ENCODE results near the gene CLDN6.
A peak's percentile ranks its signal among the peaks of the same experiment; 100 is the strongest.

The CLDN6 gene

DNA sequence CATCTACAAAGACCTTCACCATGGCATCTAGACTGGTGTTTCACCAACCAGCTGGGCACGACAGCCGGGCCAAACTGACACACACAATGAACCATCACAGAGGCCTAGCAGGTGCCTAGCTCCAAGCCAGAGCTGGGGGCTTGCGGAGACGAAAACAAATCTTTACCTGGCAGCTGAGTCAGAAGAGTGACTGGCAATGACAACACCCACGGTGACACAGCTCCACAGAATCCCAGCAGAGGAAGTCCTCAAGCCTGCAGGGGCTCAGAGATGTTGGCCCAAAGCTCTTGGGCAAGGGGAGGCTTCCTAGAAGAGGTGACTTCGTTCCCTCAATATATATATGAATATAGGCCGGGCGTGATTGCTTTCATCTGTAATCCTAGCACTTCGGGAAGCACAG lies 33.5 kb upstream of the CLDN6 start:
- no peak for DNase-seq

DNA sequence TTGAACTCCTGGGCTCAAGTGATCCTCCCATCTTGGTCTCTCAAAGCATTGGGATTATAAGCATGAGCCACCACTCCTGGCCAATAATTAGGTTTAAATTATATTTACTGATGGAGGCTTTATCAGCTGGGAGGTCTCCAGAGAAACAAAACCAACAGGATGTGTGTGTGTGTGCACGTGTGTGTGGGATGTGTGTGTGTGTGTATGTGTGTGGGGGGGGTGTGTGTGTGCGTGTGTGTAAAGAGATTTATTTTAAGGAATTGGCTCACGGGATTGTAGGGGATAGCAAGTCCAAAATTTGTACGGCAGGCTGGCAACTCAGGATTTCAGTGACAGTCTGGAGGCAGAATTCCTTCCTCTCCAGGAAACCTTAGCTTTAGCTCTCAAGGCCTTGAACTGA lies 33.0 kb upstream of the CLDN6 start:
- no peak for DNase-seq

DNA sequence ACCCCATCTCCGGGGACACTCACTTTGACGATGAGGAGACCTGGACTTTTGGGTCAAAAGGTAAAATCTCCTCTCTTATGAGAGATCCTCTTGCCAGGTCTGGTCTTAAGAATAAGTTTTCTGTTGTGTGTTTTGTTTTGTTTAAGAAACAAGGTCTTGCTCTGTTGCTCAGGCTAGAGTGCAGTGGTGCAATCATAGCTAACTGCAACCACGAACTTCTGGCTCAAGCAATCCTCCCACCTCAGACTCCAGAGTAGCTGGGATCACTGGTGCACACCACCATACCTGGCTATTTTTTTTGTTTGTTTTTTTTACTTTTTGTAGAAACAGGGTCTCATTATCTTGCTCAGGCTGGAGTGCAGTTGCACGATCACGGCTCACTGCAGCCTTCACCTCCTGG lies 32.5 kb upstream of the CLDN6 start:
- DNase-seq, result no peak

DNA sequence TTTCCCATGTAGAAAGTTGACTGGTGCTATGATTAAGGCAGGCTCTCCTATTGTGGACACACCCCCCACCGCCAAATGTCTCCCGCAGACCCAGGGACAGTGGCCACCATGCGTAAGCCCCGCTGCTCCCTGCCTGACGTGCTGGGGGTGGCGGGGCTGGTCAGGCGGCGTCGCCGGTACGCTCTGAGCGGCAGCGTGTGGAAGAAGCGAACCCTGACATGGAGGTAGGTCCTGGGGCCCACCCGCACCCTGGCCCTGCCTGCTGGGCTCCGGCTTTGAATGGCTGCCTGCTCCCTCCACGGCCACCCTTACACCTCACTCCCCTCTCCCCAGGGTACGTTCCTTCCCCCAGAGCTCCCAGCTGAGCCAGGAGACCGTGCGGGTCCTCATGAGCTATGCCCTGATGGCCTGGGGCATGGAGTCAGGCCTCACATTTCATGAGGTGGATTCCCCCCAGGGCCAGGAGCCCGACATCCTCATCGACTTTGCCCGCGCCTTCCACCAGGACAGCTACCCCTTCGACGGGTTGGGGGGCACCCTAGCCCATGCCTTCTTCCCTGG lies 32.0 kb upstream of the CLDN6 start:
- DNase-seq, result no peak

DNA sequence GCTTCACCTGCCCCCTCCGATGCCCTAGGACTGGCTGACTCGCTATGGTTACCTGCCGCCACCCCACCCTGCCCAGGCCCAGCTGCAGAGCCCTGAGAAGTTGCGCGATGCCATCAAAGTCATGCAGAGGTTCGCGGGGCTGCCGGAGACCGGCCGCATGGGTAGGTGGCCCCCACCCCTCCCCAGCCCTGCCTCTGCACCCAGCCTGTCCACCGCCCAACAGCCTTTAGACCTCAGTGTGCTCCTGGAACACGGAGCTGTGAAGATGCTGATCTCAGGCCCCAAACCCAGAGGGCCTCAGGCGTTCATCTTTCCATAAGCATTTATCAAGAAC lies 29.4 kb upstream of the CLDN6 start:
- DNase-seq, result no peak

DNA sequence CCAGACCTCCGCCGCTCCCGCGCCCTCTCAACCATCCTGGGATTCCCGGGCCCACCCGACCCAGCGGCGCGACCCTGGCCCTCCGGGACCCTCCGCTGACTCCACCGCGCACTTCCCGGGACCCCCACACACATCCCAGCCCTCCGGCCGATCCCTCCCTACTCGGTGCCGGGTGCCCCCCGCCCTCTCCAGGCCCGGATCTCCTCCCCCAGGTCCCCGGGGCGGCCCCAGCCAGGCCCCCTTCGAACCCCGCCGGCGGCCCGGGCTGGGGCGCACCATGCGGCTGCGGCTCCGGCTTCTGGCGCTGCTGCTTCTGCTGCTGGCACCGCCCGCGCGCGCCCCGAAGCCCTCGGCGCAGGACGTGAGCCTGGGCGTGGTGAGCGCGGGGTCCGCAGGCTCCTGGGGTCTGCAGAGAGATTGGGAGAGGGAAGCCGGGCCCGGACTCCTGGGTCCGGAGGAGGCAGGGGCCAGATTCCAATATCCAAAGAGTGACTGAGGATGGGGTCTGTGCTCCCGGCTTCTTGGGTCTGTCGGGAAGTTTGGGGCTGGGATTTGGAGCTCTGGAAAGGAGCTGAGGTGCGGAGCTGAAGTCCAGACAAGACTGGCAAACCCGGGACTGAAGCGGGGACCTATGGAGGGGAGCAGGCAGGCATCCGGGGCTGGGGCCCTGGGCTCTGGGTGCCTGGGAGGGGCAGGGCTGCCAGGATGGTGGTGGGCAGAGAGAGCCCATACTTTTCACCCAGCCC lies 28.8 kb upstream of the CLDN6 start:
- DNase-seq, result no peak

DNA sequence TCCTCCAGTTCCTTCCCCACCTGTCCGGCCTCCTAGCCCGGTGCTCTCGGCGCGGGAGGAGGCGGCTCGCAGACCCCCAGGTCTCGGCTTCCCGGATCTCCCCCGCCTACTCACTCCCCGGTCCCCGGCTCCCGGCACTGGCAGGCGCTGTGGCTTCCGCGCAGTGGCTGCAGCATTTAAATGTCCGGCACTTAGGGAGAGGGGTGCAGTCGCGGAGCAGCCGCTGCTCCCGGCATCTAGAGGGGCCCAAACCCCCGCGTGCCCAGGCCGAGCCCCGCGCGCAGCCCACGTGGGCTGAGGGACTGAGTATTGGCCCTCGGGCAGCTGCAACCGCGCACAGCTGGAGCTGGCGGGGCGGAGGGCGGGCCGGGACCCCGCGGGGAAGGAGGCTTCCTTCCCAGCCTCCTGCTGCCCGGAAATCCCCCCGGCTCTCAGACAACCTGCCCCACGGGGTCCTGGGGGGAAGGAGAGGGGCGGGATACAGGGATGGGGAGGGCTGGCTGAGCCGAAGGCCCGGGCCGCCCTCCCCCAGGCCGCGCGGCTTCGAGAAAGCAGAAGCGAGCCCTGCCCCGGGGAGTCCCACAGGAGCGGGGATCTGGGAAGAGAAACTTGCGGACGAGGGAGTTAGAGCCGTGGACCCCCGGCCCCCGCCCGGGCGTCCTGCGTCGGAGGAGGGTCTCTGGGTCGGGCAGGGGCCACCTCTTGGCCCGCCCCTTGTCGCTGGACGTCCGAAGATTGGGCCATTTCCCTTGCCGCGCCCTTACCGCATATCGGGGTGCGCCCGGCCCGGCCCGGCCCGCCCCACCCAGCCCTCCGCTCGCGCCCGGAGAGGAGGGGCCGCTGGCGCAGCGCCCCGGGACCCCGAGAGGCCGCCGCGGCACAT lies 28.0 kb upstream of the CLDN6 start, which contains the start of gene MMP25:
Gene MMP25, plus strand, starts transcription at position 804 of the 883 bp plus-strand sequence. CDS start 357 bp downstream, outside the sequence.
- no peak for DNase-seq

DNA sequence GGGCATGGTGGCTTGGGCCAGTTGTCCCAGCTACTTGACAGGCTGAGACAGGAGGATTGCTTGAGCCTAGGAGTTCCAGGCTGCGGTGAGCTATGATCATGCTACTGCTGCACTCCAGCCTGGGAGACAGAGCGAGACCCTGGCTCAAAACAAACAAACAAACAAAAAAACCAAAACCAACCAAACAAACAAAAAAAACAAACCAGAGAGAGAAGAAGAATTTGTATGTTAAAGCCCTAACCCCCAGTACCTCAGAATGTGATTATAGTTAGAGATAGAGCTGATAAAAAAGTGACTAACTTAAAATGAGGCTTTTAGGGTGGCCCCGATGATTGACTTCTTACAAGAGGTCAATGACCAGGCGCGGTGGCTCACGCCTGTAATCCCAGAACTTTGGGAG lies 26.7 kb upstream of the CLDN6 start:
- no peak for DNase-seq

DNA sequence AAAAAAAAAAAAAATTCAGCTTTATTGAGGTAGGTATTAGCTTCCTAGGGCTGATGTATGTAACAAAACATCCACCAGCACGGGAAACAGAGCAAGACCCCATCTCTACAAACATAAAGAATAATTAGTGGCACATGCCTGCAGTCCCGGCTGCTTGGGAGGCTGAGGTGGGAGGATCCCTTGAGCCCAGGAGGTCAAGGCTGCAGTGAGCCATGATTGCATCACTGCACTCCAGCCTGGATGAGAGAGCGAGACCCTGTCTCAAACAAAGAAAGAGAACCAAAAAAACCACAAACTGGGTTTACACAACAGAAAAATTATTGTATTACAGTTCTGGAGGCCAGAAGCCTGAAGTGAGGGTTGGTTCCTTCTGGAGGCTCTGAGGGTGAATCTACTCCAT lies 24.4 kb upstream of the CLDN6 start:
- no peak for DNase-seq

DNA sequence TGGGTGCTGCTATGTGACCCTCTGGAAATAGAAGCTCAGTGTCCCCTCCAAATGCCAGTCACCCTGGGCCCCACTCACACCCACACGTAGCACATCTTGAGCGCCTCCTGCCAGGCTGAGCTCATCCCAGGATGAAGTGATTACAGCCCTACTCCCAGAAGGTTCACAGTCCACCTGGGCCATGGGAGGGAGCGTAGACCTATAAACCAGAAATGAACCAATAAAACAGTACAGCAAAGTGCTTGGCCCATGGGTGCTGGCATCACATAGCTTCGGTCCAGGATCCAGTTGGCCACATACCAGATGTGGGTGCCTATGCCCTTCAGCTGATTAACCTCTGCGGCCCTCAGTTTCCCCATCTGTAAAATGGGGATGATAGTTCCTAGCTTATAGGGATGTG lies 20.9 kb upstream of the CLDN6 start:
- DNase-seq, result no peak

DNA sequence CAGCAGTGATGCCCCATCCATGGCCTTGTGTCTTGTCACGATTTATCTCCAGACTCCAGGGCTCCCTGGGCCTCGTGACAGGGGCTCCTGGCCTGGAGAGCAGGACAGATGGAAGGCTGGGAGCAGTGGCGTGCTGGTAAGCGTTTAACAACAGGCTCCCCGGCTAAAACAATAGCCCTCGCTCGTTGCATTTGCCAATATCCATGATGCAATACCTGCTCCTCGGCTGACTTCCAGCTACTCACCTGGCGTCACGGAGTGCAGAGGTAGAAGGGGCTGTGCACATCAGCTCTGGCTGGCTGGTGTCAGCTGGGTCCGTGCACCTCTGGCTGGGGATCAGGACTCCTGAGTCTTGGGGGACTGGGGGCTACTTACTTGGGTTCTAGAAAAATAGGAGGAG lies 20.3 kb upstream of the CLDN6 start:
- no peak for DNase-seq

DNA sequence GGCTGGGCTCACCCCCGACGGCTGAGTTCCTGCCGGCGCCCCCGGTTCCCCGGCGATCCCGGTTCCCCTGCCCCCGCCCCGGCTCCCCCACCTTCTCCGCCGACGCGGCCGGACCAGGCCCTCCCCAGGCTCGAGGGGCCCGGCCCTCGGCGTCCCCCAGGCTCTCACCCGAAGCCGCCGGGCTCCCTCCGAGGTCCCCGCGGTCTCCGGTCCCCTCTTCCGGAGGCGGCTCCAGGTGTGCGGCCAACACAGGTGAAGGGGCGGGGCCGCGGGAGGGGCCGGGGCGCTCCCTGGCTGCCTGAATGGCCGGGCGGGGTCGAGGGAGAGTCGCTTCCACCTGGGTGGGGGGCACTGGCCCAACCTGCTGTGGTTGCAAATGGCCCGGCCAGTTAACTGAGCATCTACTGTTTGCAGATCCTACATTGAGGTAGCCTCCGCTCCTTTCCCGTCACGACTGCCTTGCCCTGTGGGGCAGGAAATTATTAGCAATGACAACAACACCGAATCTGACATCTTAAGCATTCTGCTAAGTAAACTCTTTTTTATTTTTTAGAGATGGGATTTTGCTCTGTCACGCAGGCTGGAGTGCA lies 18.8 kb upstream of the CLDN6 start, which contains the start of gene BICDL2:
Gene BICDL2, minus strand, starts transcription at position 219 of the 590 bp plus-strand sequence. CDS start 1,448 bp downstream, outside the sequence.
- DNase-seq, result no peak

DNA sequence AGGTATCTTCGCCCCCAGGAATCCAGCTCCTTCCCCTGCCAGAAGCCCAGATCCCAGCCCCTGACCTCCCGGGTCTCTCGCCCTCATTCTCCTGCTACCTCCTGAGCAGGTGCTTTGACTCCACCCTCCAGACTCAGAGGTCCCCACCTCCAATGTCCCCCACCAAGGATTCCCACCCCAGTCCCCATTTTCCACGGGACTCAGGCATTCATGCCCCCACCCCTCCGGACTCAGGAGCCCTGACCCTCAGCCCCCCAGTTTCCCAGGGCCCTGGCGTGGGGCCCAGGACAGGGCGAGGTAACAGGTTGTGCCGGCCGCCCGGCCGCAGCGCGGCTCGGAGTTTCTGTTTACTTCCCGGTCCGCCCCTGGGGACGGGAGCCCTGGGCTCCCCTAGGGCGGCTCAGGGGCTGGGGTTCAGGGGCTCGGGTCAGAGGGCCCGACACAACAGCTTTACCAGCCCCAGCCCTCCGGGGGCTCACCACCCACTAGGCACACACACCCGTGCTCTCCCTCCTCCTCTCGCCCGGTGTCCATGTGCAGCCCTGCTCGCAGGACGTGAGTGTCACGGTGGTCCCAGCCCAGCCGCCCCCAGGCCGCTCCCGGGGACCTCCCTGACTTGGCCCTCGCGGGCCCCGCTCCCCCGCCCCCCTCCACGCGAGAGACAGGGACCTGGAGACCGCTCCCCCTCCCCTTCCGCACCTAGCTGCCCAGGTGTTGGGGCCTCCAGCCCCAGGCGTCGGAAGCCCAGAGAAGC lies 18.2 kb upstream of the CLDN6 start:
- no peak for DNase-seq

DNA sequence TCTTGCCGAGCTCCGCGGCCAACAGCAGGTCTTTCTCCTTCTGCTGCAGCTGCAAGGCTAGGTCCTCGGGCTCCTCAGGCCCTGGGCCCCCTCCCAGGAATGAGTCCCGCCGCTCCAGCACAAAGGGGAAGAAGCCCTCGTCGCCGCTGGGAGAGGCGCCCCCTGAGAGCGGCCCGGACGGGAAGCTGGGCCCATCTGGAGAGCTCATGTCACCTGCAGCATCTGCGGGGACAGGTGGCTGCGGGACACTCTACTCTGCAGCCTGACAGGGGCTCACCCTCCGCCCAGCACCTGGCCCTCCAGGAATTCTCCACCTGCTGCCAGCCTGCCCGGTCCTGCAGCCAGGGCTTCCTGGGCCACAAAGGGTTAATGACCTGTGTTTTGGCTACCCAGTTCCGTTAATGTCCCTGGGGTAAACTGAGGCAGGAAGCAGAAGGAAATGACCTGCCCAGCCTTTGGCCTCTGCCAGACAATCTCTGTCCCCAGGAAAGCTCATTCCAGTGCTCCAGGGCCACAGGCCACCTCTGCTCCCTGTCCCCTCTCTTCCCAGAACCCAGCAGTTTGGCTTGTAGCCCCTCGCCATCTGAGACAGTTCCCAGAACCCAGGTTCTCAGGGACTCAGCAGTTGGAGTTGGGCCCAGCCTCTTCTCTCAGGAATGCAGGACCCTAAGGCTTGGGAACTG lies 17.4 kb upstream of the CLDN6 start:
- no peak for DNase-seq

DNA sequence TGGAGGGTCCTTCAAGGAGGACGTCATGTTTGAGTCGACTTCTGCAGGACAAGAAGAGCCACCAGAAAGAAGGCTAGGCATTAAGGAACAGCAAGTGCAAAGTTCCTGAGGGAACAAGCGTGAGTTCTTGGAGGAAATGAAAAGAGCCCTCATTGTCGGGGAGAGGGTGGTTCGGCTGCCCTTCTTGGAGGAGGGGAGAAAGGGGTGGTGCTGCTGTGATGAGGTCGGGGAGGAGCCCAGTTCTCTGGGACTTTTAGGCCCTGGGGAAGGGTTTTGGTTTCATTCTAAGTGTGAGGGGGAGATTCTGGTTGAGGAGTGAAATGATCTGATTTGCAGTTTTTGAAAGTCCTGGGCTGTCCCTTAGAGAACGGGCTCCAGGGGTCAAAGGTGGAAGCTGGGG lies 14.6 kb upstream of the CLDN6 start:
- DNase-seq, result no peak

DNA sequence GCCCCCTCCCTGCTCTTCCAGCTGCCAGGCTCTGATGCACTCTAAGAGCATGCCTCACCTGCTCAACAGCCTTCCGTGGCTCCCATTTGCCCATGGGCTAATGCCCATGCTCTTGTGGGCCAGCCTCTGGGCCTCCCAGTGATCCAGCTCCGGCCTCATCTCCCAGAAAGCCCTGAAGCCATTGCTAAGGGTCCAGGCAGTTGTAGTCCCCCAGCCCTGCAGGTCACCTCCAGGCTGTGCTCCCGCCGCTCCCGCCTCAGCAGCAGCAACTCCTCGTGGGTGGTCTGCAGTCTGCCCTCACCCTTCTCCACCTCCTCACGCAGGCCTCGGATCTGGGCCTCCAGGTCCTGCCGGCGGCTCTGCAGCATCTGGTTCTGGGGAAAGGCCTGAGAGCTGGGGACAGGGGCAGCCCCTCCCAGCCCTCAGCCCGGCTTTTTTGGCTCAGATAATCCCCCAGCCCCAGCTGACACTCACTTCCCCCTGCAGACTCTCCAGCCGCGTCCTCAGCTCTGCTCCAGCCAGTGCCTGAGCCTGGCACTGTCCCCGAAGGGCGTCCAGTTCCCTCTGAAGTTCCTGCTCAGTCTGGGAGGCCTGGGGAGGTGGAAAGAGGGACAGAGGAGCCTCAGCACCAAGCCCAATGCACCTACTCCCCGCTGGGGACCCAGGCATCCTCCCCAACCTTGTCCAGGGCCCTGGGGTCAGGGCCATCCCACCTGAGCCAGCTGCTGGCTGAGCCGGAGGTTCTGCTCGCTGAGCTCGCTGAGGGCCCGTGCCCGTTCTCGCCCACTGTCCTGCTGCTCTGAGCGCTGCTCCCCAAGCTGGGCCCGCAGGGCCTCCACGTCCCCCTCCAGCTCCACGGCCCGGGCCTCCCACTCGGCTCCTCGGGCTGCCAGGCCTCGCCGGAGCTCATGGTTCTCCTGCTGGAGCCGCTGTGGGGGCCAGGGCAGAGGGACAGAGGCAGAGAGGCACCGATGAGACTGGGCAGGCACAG lies 12.5 kb upstream of the CLDN6 start:
- no peak for DNase-seq

DNA sequence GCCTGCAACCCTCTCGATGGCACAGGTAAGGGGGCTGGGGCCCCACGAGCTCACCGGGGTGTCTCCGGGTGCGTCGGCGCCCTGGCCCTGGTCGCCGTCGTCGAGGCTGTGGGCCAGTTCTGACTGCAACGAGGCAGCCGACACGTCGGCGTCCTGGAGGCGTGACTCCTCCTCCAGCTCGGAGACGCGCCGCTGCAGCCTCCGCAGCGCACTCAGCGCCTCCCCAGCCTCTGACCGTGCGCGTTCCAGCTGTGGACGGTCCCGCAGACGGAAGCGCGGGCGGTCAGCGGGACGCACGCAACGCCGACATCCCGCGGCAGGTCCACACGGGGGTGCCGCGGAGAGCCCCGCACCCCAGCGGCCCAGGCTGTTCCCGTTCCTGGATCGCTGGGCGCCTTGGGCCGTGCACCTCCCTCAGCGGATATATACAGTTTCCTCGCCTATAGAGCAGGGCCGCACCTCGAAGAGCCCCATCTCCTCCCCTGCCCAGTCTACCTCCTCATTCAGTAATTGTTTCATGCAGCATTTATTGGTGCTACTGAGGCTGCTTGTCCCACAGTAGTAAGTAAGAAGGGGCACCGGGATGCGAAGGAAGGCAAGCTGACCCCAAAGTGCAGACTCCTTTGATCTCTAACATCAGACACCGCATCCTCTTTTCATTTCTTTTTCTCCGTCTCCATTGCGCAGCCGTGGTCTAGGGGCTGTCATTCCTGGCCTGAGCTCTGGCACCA lies 11.7 kb upstream of the CLDN6 start:
- peak; percentile 39 to 45 for DNase-seq

DNA sequence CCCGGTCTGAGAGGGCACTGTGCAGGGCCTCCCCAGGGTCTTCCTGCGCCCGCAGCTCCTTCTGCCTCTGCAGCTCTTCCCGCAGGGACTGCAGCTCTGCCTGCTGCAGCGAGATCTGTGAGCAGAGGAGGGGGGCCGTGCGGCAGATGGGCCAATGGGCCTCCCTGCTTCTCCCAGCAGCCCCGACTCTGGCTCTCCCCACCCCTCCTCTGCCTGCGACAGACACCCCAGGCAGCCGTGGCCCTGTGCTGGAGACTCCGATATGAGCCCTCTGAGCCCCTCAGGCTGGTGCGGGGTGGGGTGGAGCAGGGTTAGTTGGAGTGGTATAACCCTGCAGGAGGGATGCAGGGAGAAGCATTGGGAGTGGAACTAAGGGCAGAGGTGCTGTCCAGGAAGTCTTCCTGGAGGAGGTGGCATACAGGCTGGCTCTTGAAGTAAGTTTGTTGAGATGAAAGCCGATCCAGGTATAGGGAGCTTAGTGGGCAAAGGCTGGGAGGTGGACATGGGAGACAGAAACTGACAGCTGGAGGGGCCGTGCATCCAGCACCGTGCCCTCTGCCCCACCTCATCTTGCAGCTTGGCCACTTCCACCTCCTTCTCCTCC lies 10.8 kb upstream of the CLDN6 start:
- no peak for DNase-seq

DNA sequence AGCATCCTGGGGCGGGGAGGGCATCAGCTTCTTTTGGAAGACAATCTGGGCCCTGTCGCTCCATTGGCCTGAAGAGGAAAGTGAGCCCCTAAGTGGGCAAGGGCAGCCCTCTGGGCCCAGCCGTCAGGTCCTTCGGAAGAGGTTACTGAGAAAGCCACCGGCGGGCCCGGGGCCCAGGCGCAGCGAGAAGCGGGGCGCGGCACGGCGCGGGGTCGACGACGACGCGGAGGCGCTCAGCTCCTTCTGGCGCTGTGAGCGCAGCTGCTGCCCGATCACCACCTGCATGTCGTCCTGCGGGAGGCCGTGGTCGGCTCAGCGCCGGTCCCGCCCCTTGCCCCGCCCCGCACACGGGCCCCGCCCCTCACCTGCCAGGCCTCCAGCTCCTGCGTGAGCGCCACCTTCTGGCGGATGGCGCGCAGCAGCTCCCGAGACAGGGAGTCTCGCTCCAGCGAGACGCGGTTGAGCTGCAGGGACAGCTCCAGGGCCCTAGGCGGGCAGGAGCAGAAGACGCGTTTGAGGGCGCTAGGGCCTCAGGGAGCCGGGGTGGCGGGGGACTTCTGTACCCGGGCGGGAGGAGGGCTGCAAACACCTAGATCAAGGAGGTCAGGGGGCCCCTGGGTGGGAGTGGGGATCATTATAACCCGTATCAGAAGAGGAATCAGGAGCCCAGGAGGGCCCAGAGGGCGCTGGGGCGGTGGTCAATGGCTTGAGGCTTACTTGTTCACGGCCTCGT lies 10.2 kb upstream of the CLDN6 start:
- DNase-seq, result peak; percentile 78 to 92
